Medulla oblongata (tissue), 1 donor: ENCODE measurements around the gene N4BP2L1.

Experiments used
- DNase-seq: peaks from one replicate; pipeline ENCODE4 v3.0.0-alpha.2; 2015; ENCODE audit errors: extremely low spot score

The N4BP2L1 gene

GRCh38 chr13:32427852-32428580 lies at the start of gene N4BP2L1:
N4BP2L1 (minus strand) TSS chr13:32428130; CDS start chr13:32428082, 48 bp downstream.
- DNase-seq = peak; percentile 90

DNA sequence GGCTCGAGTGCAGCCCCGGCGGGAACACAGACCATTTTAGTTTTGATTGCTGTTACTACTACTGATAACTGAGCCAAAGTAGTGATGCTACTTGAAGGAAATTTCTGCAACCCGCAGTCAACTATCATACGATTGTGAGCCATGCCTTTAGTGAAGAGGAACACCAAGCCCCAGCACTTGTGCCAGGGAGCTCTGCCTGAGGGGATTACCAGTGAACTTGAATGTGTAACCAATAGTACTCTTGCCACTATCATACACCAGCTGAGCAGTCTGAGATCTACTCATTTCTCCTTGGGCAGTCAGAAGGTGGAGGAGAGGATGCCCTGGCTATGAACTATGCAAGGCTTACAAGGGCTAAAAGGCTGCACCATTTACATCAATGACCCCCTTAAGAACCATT lies 49.0 kb upstream of the N4BP2L1 start:
- DNase-seq = no peak

DNA sequence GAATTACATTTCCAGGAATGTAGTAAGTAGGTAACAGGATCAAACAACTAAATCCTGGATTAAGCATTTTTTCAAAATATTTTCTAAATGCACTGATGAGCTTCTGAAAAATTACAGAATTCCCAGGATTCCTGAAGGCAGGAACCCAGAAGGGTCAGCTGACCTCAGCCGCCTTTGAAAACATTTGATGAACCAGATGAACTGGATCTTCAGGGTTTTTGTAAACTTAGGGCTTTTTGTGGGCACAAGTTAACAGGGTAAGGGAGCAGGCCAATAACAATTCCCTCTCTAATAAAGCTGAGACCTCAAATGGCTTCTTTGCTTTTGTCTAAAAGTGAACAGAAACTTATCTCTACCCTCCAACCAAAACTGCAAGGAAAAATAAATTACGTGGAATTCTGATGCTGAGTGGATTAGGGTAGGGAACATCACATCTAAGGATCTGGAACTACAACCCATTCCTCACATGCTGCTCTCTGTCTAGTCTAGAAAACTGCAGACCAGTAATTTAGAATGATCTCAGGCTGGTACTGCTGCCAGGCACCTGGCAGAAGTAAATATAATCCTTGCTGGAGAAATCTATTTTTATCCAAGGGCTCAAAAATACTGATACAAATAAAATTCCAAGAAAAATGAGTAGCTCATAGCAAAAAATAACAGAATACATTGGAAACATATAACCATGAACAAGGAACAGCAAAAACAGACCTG lies 48.2 kb upstream of the N4BP2L1 start:
- no peak for DNase-seq

GRCh38 chr13:32474999-32475792 lies 47.3 kb upstream of the N4BP2L1 start:
- DNase-seq = no peak

GRCh38 chr13:32473650-32474049 lies 45.7 kb upstream of the N4BP2L1 start:
- no peak for DNase-seq

GRCh38 chr13:32472194-32472621 lies 44.3 kb upstream of the N4BP2L1 start:
- peak; percentile 28 for DNase-seq

DNA sequence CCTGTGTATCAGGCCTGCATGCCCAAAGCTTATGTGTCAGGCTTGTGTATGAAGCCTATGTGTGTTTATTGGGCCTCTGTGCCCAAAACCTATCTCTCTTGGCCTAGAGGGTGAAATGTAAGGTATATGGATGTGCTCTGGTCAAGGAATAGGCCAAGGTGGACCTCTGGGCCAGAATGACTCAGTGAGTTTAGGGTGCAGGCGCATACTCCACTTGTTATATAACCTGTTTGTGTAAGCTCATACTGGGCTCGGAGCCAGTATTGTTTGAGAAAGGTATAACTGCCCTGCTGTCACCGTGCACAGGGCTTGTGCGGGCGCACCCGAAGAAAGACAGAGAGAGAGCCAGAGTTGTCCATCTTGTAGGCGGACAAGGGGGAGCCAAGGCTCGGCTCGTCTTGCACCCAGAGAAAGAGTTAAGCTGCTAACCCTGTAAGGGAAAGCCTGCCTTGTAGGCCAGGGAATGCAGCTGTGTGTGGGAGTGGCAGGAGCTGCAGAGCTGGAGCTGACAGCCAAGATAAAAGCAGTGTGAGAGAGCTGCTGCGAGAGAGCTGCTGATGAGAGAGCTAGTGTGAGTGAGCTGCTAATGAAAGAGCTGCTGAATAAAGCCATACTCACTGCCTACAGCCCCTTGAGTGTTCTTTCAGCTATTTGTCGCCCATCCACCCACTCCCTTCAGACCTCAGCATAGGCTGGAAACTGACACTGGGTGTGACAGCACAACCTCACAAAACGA lies 43.4 kb upstream of the N4BP2L1 start:
- DNase-seq = peak; percentile 48

GRCh38 chr13:32468502-32469142 lies 40.7 kb upstream of the N4BP2L1 start:
- DNase-seq = no peak

DNA sequence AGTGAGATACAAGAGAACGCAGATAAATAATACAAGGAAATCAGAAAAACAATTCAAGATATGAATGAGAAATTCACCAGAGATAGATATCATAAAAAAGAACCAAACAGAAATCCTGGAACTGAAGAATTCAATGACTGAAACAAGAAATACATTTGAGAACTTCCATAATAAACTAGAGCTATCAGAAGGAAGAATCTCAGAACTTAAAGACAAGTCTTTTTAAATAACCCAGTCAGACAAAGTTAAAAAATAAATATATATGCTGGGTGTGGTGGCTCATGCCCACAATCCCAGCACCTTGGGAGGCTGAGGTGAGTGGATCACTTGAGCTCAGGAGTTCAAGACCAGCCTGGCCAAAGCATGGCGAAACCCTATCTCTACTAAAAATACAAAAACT lies 28.7 kb upstream of the N4BP2L1 start:
- DNase-seq = no peak

GRCh38 chr13:32455594-32455903 lies 27.6 kb upstream of the N4BP2L1 start:
- DNase-seq = no peak

DNA sequence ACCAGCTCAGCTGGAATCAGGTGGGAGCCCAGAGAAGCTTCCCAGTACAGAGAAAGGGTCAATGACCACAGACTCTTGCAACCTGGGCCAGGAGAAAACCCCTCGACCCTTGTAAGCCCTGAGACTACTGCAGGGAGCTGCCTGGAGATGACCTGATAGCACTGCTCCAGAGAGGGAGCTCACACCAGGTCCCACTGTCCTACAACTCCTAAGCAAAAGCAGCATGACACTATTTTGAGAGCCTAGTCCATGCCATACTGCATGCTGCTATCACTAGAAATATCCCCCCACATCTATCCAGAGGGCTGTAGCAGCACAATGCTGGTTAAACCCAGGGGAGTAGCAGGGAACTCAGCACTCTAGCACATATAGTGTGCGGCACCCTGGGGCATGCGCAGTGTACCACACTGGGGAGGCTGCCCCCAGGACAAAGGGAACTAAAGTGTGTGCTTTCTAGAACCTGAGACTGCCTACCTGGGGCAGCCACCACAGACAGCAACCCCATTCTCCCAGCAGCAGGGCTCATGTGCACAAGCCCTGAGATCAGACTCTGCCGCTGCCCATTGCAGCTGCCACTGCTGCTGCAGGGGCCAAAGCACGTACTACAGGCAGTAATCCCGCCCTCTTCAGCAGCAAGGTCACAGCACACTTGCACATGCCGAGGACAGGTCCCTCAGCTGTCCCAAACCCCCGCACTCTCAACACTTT lies 27.1 kb upstream of the N4BP2L1 start:
- DNase-seq = no peak

- DNase-seq = no peak
These were observed 26.1 kb upstream of the N4BP2L1 start for GRCh38 chr13:32453981-32454380.

GRCh38 chr13:32448972-32449371 lies 21.0 kb upstream of the N4BP2L1 start:
- no peak for DNase-seq

GRCh38 chr13:32447894-32448623 lies 20.1 kb upstream of the N4BP2L1 start:
- DNase-seq = no peak

DNA sequence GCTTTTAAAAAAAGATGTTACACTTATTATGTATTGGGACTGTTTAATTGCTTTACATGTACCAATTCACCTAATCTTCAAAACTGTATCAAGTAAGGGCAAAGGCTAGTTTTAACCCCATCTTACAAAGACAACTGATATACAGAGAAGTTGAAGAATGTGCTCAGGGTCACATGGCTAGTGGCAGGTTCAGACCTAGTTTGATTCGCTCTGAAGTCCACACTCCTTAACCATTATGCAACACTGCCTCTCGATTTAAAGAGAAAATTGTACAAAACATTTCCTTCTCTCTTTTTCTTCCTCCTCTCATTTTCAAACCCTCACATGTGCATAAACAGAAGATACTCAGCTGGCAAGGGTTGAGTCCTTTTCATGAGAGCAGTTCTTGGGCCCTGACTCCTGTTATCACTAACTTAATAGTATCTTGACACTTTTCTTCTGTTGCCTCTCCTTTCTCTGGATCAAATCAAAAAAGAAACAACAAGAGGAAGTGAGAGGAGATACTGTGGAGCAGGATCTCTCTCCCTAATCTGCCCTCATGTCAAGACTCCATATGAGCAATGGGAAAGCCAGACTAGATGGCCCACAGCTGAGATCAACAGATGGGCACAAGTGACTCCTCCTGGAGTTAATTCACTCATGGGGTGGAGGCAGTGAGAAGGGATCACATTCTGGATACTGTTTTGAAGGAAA lies 19.0 kb upstream of the N4BP2L1 start:
- DNase-seq = no peak

GRCh38 chr13:32446220-32446619 lies 18.3 kb upstream of the N4BP2L1 start:
- no peak for DNase-seq

- DNase-seq = no peak
These were observed 17.5 kb upstream of the N4BP2L1 start for GRCh38 chr13:32445461-32445860.

GRCh38 chr13:32443111-32443510 lies 15.2 kb upstream of the N4BP2L1 start:
- DNase-seq = peak; percentile 60

DNA sequence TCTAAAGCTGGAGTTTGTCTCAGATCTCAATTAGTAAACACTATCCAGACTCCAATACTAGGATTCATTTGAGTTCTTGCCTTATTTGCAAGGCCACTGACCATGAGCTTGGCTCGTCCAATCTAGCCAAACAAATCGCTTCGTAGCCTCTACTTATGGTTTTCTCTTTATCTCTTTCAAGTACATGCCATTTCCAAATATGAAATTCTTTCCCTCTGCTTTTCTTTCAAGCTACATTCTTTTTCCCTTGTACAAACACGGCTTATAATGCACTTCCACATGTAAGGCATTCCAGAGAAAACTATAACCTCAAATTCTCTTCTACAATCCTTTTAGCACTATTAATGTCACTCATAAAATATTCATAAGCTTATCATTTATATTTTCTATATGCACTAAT lies 10.9 kb upstream of the N4BP2L1 start:
- no peak for DNase-seq

GRCh38 chr13:32432856-32433255 lies 4.9 kb upstream of the N4BP2L1 start:
- DNase-seq = no peak
